NCI-H524 (cell line): ENCODE results near the gene BCL7B.
"Not testable (repeated sequence)": the region's sequence is repeated elsewhere in the genome, so short reads cannot be mapped to it uniquely, and the experiment has no call there.

ENCODE experiments used
- DNase-seq, 2 experiments: peaks; one replicate each; lab custom pipeline; 2025; lab: John Stamatoyannopoulos, UW

Gene BCL7B

DNA sequence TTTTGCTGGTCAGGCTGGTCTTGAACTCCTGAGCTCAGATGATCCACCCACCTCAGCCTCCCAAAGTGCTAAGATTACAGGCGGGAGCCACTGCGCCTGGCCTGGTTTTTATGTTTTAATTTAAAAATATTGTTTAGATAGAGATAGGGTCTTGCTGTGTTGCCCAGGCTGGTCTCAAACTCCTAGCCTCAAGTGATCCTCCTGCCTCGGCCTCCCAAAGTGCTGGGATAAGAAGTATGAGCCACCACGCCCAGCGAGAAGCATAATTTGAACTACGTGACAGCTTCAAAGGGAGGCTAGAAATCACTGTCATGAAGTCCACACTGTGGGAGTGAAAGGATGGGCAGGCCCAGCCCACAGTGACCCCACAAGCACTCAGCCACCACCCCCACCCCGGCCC, 21.6 kb downstream of the BCL7B start:
- DNase-seq, result not testable (repeated sequence)

DNA sequence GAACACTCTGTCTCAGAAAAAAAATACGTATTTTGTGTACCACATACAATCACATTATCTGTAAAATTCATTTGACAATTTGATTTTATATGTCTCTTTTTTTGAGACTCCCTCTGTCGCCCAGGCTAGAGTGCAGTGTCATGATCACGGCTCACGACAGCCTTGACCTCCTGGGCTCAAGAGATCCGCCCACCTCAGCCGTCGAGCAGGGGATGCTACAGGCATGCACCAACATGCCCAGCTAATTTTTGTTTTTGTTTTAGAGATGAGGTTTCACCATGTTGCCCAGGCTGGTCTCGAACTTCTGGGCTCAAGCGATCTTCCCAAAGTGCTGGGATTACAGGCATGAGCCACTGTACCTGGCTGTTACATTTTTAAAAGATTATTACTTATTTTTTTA, 23.7 kb downstream of the BCL7B start:
- no peak for DNase-seq

DNA sequence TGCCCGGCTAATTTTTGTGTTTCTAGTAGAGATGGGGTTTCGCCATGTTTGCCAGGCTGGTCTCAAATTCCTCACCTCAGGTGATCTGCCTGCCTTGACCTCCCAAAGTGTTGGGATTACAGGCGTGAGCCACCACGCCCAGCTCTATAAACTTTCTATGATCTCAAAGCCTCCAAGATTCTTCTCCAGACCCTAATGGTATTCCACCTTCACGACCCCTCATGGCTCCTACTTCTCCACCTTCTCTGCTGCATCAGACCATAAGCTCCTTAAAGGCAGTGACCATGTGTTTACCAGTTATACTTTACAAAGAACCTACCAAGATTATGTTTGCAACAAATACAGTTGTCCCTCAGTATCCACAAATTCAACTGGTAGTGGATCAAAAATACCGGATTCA, 25.3 kb downstream of the BCL7B start:
- no peak for DNase-seq

DNA sequence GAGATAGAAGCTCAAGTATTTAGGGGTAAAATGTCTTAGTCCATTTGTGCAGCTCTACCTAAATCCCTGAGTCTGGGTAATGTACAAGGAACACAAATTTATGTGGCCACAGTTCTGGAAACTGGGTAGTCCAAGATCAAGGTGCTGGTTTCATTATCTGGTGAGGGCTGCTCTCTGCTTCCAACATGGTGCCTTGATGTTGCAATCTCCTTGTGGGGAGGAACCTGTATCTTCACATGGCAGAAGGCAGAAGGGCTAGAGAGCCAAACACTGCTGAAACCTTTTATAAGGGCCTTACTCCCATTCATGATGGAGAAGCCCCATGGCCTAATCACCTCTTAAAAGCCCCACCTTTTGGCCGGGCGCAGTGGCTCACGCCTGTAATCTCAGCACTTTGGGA, 26.7 kb downstream of the BCL7B start:
- no peak for DNase-seq

DNA sequence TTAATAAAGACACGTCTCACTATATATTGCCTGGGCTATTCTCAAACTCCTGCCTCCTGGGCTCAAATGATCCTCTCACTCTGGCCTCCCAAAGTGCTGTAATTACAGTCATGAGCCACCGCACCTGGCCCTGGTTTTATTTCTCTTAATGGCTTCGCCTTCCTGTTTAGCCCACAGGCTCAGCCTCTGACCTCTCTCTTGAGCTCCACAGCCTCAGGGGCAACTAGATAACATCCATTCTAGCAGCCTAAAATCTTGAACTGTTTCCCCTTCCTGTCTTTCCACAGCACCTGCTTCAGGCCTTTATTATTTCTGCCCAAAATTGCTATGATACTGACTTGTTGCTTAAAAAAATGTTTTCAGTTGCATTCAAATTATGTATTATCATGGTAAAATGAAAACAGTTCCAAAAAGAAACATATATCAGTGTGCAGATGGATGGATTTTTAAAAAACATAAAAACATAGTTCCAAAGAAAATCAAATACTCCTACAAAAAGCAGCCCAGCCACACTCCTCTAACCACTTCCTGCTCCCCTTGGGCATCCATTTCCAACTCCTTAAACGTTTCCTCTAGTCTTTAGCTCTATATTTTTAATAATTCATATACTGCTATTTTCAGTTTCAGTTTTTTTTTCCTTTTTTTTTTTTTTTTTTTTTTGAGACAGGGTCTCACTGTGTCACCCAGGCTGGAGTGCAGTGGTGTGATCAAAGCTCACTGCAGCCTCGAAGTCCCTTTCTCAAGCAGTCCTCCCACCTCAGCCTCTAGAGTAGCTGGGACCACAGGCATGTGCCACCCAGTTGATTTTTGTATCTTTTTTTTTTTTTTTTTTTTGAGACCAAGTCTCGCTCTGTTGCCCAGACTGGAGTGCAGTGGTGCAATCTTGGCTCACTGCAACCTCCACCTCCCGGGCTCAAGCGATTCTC, 30.3 kb downstream of the BCL7B start:
- DNase-seq, result peak in 1 of 2 experiments; percentile 15

DNA sequence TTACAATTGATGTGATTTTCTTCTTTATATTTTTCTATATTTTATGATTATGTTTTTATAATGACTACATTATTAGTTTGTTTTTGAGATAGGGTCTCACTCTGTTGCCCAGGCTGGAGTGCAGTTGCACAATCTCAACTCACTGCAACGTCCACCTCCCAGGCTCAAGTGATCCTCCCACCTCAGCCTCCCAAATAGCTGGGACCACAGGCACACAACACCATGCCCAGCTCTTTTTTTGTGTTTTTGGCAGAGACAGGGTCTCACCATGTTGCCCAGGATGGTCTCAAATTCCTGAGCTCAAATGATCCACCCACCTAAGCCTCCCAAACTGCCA, 31.4 kb downstream of the BCL7B start:
- DNase-seq, result not testable (repeated sequence)

DNA sequence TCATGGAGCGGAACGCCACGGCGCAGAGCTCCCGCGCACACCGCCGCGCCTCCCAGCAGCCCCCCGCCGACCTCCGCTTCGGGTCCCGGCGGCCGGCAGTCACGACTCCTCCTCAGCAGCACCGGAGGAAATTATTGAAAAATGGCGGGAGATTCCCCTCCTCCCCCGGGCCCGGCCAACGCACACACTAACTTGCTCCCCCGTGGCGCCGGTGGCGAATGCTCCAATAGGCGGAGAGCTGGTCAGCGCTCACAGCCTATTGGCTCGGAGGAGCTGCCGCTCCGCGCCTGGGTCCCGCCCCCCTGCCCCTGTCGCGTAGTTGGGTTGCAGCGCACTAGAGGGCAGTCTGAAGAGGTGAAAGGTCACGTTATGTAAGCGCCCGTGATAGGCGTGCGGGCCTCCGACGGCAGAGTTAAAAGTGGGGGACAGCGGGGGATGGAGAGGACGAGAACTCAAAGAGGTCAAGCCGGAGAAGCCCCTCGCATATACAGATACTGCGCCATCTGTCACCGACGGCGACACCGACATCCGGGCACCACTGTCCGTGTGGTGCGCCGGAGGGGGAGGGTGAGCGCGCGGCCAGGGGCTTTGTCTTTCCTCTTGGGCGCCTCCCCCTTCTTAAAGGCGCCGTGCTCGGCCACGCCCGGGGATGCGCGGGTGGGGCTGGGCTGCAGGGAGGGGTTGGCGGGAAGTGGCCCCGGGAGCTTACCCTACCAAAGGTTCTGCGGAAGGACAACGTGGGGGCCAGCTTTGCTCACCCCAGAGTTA, 35.2 kb downstream of the BCL7B start, which contains the start of gene BAZ1B:
TSS of gene BAZ1B (minus strand) at position 189 of the 768 bp plus-strand sequence. CDS start 360 bp downstream, outside the sequence.
- DNase-seq, result peak; percentile 94 to 98

DNA sequence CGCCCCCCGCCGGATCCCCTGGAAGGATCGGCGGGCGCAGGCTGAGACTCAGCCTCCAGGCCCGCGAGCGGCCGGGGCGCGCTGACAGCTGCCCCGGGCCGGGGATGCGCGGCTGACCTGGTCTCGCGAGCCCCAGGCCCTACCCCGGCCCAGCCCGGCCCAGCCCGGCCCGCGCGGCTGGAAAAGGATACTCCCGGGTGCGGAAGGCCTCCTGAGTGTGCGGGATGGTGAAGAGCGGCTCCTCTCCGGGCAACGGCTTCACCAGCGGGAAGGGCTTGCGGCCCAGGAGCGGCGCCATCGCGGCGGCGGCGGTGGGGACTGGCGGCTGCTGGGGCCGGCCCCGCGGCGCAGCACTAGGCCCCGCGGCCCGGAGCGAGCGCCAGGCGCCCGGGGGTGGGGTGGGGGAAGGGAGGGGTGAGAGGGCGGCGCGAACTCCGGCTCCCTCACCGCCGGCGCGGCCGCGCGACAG, 35.8 kb downstream of the BCL7B start:
- DNase-seq, result peak in 1 of 2 experiments; percentile 55

DNA sequence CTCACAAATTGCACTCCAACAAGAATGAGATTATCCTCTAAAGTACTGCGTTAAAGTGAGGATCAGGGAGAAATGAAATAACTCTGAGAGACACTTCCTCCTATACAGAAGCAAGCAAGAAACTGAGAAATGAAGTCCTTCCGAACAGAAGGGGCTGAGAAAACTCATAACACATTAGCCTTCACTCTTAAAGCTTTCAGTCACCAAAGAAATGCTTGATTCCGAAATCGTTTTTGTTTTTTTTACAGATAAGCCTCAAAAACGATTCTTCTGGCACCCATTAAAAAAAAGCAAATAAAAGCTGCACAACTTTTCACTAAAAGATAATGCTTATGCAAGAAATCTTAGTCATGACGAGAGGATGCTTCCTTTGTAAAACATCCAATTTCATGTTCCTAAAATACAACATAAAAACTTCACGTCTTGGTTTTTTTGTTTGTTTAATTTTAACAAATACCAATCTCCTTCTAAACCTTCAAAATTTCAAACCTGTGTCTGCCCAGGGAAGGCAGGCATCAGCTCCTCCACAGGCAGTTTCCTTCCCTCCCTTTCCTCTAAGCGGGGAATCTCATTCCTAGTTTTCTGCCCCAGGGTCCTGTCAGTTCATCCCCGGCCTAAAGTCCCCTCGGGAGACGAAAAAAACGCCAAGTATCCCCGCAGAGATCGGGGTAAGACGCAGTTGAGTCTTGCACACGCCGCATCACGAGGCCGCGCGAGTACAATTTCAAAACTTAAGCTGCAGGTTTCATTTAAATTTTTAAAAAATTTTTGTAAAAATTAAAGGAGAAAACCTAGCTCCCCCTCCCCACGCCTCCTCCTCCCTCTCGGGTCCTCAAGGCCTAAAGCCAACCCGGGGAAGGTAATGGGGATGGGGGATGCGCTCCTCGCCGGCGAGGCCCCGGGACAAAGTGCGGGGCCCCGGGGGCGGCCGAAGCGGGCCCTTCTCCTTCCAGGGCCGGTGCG, 36.5 kb downstream of the BCL7B start:
- DNase-seq, result peak in 1 of 2 experiments; percentile 36

DNA sequence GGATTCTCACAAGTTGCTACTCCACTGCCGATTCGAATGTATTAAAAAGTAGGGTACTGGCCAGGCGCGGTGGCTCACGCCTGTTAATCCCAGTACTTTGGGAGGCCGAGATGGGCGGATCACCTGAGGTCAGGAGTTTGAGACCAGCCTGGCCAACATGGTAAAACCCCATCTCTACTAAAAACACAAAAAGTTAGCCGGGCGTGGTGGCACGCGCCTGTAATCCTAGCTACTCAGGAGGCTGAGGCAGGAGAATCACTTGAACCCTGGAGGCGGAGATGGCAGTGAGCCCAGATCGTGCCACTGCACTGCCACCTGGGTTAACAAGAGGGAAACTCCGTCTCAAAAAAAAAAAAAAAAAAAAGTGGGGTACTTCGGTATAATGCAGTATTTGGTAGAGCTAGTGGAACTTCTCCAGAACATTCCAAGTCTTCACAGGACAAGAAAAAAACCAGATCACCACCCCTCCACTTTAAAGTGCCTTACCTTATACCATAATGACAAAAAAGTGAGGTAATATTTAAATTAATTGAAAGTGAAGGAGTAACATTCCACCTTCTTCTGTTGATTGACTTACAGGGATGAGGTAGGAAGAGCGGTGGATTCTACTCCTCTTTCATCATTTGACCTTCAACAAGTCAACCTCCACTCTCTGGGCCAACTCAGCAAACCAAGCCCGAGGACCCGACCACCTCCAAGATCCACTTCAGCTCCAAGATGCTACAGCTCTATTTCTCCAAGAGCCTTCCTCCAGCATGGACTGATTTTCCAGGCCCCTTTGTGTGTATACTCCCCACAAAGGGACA, 37.4 kb downstream of the BCL7B start:
- peak in 1 of 2 experiments; percentile 27 for DNase-seq

DNA sequence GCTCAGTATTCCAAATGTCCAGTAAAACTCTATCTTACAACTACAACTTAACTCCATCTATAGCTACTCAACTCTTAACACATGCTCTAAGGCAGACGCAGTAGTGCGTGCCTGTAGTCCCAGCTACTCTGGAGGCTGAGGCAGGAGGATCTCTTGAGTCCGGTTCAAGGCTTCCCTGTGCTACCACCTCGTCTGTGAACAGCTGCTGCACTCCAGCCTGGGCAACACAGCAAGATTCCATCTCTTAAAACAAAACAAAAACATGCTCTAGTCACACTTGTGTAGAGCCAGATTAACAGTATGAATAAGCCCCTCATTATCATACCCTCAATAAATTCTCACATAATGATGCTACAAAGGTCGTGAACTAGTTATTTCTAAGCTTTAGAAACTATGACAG, 39.0 kb downstream of the BCL7B start:
- no peak for DNase-seq

DNA sequence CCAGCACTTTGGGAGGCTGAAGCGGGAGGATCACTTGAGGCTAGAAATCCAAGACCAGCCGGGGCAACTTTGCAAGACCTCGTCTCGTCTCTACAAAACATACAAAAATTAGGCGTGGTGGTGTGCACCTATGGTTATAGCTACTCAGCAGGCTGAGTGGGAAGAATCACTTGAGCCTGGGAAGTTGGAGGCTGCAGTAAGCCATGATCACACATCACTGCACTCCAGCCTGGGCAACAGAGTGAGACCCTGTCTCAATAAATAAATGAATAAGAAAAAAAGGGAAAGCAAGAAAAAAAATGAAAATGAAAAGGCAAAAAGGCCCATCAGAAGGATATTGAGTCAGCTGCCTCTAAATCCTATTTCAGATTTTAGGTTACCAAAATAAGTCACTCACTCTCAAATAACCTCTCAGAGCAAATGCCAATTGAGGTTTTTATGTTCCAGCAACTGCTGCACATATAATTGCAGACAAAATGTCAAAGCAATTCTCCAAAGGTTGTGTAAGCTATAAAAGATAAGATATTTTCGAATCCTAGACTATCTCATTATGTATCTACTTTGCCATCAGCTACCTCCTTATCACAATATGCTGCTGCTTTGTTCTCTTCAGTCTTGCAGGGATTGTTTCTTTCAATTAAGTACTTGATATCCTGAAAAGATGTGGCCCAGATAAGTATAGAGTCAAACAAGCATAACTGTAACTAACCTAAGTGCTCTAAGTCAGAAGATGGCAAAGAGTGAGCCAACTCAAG, 40.1 kb downstream of the BCL7B start:
- no peak for DNase-seq

DNA sequence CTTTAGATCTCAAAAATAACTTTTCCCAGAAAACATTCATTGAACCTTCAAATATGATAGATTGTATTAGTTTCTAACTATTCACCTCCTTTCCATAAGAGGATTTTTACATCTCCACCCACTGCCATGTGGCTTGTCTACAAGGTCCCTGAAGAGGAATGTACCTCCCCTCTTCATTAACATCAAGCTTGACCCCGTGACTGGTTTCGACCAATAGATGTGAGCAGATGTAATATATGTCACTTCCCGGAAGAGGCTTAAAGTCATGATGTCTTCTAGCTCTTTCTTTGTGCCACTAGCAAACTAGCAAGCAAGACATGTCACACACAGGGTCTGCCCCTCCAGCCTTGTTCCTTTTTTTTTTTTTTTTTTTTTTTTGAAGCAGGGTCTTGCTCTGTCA, 42.3 kb downstream of the BCL7B start:
- DNase-seq, result peak in 1 of 2 experiments; percentile 9

DNA sequence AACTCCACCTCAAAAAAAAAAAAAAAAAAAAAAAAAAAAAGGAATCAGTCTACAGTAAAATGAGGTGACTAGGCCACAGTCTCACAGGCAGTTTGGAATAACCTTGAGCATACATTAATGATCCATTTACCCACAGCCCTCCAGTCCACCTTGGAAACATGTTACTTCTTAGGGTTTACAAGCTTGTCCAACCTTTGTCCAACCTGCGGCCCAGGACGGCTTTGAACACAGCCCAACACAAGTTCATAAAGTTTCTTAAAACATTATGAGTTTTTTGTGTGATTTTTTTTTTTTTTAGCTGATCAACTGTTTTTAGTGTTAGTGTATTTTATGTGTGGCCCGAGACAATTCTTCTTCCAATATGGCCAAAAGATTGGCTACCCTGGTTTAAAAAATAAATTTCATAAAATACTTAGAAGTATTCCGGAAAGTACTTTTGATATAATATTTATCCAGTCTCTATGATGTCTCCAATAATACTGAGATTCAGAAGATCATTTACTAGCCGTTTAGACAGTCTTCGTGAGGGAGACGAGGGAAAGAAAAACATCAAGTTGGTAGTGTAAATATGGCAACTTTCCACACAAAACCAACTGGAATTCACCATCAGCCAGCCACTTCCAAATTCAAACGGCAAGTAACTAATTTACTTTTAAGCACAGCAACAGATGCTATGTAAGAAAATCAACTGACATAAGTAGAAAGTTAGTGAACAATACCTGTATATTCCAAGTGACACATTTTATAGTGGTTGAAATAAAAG, 45.3 kb downstream of the BCL7B start:
- no peak for DNase-seq

DNA sequence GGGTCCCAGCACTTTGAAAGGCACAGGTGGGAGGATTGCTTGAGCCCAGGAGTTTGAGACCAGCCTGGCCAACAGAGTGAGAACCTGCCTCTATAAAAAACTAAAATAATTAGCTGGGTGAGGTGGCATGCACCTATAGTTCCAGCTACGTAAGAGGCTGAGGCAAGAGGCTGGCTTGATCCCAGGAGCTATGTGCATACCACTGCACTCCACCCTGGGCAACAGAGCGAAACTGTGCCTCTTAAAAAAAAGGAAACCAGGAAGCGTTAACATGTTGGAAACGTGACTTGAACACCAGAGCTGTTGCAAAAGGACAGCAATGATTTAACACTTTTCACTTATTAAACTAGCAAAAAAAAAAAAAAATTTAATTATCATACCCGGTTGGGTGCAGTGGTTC, 48.0 kb downstream of the BCL7B start:
- DNase-seq, result no peak

DNA sequence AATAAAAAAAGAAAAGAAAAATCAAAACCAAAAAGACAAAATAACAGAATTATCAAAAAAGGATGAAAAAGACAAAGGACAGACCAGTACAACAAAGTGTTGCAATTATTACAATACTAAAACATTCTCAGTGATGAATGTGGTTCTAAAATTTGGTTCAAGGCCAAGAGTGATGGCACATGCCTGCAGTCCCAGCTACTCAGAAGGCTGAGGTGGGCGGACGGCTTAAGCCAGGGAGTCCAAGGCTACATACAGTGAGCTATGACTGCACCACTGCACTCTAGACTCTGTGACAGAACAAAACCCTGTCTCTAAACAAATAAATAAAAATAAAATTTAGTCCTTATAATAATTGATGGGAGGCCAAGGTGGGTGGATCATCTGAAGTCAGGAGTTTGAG, 49.9 kb downstream of the BCL7B start:
- DNase-seq, result no peak

DNA sequence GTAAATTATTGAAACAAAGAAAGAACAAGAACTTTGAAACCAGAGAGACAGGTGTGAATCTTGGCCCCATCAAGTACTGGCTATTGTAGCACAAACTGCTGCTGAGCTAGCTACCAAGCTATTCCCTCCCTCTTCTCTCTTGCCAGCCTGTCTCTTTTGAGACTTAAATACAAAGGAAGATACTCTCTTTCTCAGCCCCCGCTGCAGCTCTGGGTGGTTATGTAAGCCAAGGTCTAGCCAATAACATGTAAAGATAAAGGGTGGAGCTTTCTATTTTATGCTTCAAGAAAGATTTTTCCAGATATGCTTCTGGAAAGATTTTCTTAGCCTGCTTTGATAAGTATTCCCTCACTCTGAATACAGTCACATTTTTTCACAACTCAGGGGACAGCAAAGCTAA, 52.6 kb downstream of the BCL7B start:
- DNase-seq, result no peak

DNA sequence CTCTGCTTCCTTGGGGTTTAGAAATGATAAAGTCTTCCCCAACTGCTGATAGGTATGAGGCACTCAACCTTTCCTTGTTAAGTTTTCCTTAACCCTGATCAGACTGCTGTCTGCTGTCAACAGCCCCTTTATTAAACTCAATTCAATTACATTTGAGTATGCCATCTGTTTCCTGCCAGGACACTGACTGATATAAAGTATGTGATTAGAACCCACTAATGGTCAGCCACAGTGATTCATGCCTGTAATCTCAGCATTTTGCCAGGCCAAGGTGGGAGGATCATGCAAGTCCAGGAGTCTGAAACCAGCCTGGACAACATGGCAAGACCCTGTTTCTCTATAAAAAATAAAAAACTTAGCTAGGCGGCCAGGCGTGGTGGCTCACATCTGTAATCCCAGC, 53.5 kb downstream of the BCL7B start:
- peak in 1 of 2 experiments; percentile 51 for DNase-seq

DNA sequence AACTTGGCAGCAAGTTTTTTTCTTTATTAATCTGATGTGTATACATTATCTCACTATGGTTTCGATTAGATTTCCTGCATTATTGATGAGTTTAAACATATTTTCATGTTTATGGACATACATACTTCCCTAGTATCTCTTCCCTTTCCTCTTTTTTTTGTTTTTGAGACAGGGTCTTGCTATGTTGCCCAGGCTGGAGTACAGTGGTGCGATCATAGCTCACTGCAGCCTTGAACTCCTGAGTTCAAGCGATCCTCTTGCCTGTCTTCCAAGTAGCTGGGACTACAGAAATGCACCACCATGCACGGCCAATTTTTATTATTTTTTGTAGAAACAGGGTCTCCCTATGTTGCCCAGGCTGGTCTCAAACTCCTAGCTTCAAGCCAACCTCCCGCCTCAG, 54.3 kb downstream of the BCL7B start:
- no peak for DNase-seq
